Fibroblast of skin of abdomen (primary cell): ENCODE results near the gene NTM.

Source experiments
- DNase-seq: peaks from one replicate; pipeline ENCODE4 v3.0.0-alpha.2; 2013

Gene NTM

GRCh38 chr11:132095230-132096131 lies 725.1 kb downstream of the NTM start:
- DNase-seq = no peak

GRCh38 chr11:132096132-132096825 lies 725.9 kb downstream of the NTM start:
- DNase-seq = no peak

GRCh38 chr11:132099692-132100091 lies 729.3 kb downstream of the NTM start:
- no peak for DNase-seq

GRCh38 chr11:132100583-132100982 lies 730.2 kb downstream of the NTM start:
- DNase-seq = no peak

- DNase-seq = peak; percentile 69
Measured at GRCh38 chr11:132101881-132102280, 731.5 kb downstream of the NTM start.

GRCh38 chr11:132103021-132103420 lies 732.6 kb downstream of the NTM start:
- no peak for DNase-seq

DNA sequence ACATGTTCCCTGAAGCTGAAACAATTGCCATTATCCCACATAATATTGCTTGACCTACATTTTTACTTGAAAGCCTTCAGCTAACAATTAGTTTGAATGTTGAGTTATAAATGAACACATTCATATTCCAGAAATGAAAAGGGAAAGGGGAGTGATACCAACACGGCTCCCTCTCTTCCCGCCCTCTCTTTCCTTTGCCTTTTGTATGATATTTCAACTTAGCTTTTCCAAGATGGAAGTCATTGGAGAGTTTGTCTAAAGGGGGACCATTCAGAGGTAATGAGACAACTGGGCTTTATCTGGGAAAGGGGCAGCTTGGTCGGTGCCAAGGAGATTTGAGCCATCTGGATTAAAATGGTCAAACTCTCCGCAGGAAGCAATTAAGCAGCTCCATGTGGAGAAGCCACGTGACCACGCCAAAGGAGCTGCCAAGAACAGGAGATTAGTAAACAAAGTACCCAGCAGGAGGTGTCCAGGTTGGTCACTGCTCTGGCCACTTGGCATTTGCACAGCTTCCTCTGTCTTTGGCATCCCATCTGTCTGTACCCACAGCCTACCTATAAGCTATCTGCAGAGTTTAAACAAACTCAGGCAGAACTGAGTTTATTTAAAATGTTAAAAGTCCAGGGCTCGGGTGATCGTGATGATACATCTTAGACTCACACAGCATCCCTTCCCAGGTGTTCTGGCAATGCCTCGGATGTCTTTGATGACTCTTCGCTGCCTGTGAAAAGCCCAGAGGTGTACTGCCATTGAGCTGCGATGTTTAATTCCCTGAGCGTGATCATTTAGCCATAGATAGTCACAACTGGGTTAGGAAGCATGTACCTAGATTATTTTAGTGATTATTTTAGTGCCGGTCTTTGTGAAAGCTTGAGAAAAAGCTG lies 735.9 kb downstream of the NTM start:
- no peak for DNase-seq

DNA sequence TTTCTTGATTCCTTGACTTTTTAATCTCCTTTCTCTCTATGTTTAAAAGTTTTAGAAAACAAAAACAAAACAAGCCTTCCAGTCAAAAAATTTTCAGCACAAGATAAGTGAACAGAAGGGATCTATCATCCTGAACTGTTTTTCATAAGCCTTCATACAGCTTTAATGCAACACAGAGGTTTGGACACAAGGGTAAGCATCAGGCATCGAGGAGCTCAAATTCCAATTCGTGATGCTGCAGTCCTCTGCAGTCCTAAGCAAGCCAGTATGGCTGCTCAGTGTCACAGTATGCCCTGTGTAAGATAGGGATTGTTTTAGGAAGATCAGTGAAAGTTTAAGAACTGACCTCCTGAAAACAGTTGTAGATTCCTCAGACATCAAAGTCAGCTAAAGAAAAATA lies 740.9 kb downstream of the NTM start:
- peak; percentile 35 for DNase-seq

DNA sequence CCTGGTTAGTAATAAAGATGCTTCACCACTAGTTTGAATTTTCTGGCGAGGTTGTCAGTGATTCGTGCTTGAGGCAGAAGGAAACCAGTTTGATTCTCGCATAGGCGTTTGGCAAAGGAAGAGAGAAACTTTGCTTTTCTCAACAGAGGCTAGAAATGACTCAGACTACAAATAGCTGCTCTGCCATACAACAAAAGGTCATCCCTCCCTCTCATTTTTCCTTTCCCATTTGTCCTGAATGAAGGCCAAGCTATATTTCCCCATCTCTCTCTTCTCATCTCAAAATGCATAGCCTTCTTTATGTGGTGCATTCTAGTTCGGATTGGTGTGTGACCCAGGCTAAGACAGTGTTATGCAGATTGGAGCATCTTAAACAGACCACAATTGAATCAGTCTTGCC lies 741.4 kb downstream of the NTM start:
- DNase-seq = peak; percentile 93

DNA sequence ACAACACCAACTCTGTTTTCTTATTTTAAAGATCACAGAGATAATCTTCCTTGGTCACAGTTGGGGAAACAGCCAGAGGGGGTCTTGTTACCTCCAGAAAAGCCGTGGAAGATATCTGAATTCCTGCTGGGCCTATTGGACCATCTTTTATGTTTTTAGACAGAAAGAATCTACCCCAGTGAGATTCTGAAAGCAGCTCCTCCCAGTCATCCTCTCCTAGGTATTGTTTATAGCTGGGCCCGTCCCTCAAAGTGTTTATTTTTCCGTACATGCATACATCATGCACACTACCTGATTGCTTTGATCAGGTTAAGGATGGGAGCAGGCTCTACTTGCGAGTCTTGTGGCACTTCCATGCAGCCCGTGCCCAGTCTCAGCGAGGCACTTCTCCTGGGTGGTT lies 742.4 kb downstream of the NTM start:
- no peak for DNase-seq

DNA sequence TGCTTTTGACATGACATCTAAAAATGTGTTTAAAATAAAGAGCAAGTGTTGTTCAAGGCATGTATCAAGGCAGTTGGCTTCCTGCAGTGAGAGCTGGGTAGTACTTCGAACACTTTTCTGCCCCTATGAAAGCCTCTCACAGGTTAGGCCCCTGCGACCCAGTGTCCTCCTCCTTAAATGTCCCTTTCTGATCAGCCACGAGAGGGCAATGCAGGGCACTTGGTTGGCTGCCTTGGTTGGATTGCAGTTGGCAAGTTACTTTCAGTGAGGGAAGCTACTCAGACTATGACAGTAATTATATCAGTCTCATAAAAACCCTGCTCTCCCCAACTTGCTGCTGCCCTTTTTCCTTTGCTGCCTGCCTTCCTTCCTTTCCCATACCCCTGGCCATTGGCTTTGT lies 743.8 kb downstream of the NTM start:
- DNase-seq = no peak

DNA sequence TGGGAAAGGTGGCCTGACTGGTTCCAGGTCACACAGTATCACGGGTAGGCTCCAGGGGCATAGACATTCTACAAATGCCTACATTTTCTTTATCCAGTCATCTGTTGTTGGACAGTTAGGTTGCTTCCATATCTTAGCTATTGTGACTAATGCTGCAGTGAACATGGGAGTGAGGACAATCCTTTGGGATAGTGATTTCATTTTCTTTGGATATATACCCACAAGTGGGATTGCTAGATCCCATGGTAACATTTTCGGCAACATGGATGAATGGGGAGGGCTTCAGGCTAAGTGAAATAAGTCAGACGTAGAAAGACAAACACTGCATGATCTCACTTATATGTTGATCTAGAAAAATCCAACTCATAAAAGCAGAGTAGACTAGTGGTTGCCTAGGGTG lies 744.3 kb downstream of the NTM start:
- DNase-seq = no peak

GRCh38 chr11:132115454-132115853 lies 745.0 kb downstream of the NTM start:
- peak; percentile 44 for DNase-seq

DNA sequence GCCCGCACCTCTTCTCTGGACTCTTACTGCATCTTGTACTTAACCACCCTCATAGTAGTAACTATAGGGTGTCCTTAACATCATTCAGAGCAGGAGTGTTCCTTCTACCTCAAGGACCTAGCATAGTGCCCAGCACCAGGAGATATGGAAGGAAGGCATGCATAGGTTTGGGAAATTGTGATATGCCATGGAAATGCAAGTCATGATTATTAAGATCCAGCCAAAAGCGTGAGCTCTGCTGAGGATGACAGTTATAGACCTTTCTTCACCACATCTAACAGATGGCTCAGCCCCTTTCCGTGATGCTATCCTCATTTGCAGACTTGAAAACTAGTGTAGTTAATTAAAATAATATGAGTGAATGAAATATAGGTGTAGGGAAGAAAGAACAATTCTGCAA lies 746.1 kb downstream of the NTM start:
- DNase-seq = no peak

DNA sequence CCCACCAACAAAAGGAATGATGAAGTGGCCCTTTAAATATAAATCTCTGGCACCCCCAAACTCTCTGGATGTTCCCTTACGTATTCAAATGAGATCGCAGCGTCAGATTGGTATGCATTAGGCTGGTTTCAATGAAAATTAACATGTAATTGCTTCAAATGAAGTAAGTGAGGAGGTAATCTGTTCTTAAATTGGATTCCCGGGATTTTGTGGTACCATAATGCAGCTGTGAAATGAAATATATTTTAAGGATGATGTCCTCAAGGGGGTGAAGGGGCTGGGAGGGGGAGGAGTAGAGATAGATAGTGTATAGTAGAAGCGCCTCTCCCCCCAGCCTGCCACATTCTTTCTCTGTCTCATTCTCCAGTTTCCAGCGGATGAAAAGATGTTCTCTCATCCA lies 748.2 kb downstream of the NTM start:
- DNase-seq = no peak

DNA sequence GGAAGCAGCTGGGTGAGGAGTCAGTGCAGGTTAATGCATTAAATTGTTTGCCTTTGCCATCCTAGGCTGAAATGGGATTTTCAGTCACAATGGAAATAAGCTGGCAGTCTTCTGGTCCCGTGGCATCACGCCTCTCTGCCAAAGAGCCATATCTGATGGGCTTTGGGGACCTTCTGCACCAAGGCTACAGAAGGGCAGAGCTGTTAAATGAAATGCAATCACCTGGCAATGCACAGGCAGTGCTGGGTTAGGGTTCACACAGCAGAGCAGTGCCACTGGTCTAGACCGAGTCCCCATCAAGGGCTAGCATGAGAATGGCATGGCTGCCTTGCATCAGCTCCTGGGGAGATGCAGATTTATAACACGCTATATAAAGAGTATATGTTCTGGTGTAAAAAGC lies 749.2 kb downstream of the NTM start:
- no peak for DNase-seq

DNA sequence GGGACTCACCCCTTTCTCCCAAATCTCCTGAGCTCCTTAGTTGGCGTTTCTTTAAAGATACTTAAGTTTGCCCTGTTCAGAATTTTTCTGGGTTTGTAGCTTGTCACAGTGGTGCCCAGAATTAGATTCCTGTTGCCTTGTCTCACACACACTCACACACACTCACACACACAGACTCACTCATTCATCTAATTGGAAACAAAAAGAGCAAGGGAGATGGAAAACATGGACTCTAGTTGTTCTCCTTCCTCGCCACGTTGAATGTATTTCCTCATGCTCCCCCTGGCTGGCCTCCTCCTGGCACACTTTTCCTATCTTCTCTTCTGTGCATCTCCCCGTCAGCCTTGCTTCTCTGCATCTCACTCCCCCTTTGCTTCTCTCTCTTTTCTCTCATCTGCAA lies 752.3 kb downstream of the NTM start:
- peak; percentile 38 for DNase-seq

DNA sequence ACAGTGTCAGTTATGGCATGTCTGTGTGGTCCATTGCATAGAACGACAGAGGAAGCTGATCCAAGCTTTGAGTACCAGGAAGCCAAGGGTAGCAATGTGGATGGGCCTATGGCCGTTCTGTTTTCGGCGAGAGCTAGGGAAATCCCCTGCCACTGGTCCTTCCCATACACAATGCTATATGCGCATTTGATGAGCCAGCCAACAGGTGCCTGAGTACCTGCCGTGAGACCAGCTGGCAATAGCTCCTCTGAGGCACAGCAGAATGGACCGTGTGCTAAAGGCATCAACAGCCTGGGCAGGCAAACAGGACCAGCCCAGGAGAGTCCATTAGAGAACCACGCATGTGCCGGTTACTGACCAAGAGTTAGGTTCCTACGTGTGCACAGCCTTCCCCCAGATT lies 753.0 kb downstream of the NTM start:
- DNase-seq = no peak

- DNase-seq = no peak
Measured at GRCh38 chr11:132123854-132124835, 753.7 kb downstream of the NTM start.

GRCh38 chr11:132125988-132126871 lies 755.8 kb downstream of the NTM start:
- peak; percentile 33 for DNase-seq
